IMR-90 (cell line): ENCODE results near the gene ZNF385B.

Source experiments
- BHLHE40 ChIP-seq: fragments of 150-350 bp; IDR thresholded peaks from 2 replicates; pipeline ENCODE4 v1.6.1; 2016; ENCODE audit warnings: mild to moderate bottlenecking, low read depth, low read length
- CEBPB ChIP-seq: IDR thresholded peaks from 2 replicates; pipeline ENCODE4 v1.6.1; 2012; ENCODE audit warnings: low read depth, low read length, improper control_type of control experiment
- CHD1 ChIP-seq: IDR thresholded peaks from 2 replicates; pipeline ENCODE4 v1.6.1; 2012; ENCODE audit warnings: low read depth, low read length, improper control_type of control experiment
- MAFK ChIP-seq: IDR thresholded peaks from 2 replicates; pipeline ENCODE4 v1.6.1; 2012; ENCODE audit warnings: low read depth, low read length, improper control_type of control experiment
- MAZ ChIP-seq: IDR thresholded peaks from 2 replicates; pipeline ENCODE4 v1.6.1; 2012; ENCODE audit warnings: low read depth, mild to moderate bottlenecking, low read length, improper control_type of control experiment, moderate library complexity, borderline replicate concordance
- MXI1 ChIP-seq: IDR thresholded peaks from 2 replicates; pipeline ENCODE4 v1.6.1; 2012; ENCODE audit warnings: low read depth, mild to moderate bottlenecking, low read length, moderate library complexity, borderline replicate concordance
- POLR2A ChIP-seq: IDR thresholded peaks from 2 replicates; pipeline ENCODE4 v1.6.1; 2012; ENCODE audit warnings: mild to moderate bottlenecking, low read depth, low read length
- RCOR1 ChIP-seq: IDR thresholded peaks from 2 replicates; pipeline ENCODE4 v1.6.1; 2012; ENCODE audit warnings: mild to moderate bottlenecking, low read length, improper control_type of control experiment; ENCODE audit not compliant: insufficient replicate concordance
- RFX5 ChIP-seq: IDR thresholded peaks from 2 replicates; pipeline ENCODE4 v1.8.0; 2012; ENCODE audit warnings: low read depth, mild to moderate bottlenecking, low read length, moderate library complexity
- SMC3 ChIP-seq: fragments of 150-350 bp; IDR thresholded peaks from 2 replicates; pipeline ENCODE4 v1.6.1; 2016; ENCODE audit warnings: low read depth, mild to moderate bottlenecking, antibody characterized with exemption, low read length, moderate library complexity
- TF ChIP-seq, protein P1 (sequence below): fragments of 150-350 bp; IDR thresholded peaks from 2 replicates; pipeline ENCODE4 v1.6.1; 2017; ENCODE audit warnings: mild to moderate bottlenecking, antibody characterized with exemption, low read length, low read depth
- TF ChIP-seq, protein P2 (sequence below): conservative IDR thresholded peaks from 2 replicates; pipeline ENCODE4 v1.5.1; 2012; ENCODE audit warnings: mild to moderate bottlenecking, low read depth, low read length, improper control_type of control experiment

DNA sequence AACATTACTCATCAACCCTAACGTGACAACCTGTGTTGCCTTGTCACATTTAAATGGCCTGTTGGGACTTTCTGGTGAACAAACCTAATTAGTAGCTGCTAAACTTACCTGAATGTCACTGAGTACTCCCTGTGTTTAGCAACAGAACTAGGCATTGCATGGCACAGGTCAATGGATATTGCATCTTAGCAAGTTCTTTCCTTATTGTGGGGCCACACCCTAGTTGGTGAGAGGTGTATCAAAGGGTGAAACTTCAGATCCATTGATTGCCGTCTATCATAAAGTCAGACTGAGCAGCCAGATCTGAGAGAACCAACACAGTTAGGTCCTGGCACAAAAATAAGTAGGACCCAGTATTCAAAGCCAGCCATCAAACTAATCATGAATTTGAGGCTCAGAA lies 29.8 kb upstream of the ZNF385B start:
- TF ChIP-seq CHD1 = no peak
- TF ChIP-seq, protein P1, sequence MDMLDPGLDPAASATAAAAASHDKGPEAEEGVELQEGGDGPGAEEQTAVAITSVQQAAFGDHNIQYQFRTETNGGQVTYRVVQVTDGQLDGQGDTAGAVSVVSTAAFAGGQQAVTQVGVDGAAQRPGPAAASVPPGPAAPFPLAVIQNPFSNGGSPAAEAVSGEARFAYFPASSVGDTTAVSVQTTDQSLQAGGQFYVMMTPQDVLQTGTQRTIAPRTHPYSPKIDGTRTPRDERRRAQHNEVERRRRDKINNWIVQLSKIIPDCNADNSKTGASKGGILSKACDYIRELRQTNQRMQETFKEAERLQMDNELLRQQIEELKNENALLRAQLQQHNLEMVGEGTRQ = no peak
- TF ChIP-seq POLR2A = no peak
- TF ChIP-seq, protein P2, sequence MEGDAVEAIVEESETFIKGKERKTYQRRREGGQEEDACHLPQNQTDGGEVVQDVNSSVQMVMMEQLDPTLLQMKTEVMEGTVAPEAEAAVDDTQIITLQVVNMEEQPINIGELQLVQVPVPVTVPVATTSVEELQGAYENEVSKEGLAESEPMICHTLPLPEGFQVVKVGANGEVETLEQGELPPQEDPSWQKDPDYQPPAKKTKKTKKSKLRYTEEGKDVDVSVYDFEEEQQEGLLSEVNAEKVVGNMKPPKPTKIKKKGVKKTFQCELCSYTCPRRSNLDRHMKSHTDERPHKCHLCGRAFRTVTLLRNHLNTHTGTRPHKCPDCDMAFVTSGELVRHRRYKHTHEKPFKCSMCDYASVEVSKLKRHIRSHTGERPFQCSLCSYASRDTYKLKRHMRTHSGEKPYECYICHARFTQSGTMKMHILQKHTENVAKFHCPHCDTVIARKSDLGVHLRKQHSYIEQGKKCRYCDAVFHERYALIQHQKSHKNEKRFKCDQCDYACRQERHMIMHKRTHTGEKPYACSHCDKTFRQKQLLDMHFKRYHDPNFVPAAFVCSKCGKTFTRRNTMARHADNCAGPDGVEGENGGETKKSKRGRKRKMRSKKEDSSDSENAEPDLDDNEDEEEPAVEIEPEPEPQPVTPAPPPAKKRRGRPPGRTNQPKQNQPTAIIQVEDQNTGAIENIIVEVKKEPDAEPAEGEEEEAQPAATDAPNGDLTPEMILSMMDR = no peak
- no peak for TF ChIP-seq MAZ
- TF ChIP-seq CEBPB = no peak
- TF ChIP-seq BHLHE40 = no peak
- TF ChIP-seq MXI1 = no peak
- no peak for TF ChIP-seq RCOR1
- TF ChIP-seq SMC3 = no peak
- no peak for TF ChIP-seq MAFK
- TF ChIP-seq RFX5 = no peak
